GM23338 (cell line): Measurements from ENCODE around the gene PCDHB16. TPM values are rescaled to one million over a fixed set of nuclear protein-coding genes. Genes with fewer than 3 reads are reported as not detected.
"Not testable (repeated sequence)": the region's sequence is repeated elsewhere in the genome, so short reads cannot be mapped to it uniquely, and the experiment has no call there.

ENCODE experiments used
- ATAC-seq: fragments of 200-7000 bp; cut with Tn5 transposase; 3 replicates; pipeline ENCODE4 v1.9.1; 2020
- DNase-seq: peaks from one replicate; pipeline ENCODE4 v3.0.0-alpha.2; 2015; ENCODE audit warnings: low spot score
- H2AFZ ChIP-seq: fragments of 200-600 bp; sonication (generic); 2 replicates; pipeline ENCODE4 v1.8.0; 2016; ENCODE audit warnings: antibody characterized with exemption, mild to moderate bottlenecking, moderate library complexity
- H3F3A ChIP-seq: fragments of 200-600 bp; sonication (generic); replicated peaks from 2 replicates; pipeline ENCODE4 v1.8.0; 2017; ENCODE audit warnings: antibody characterized with exemption, mixed run types, low read depth
- H3K27ac ChIP-seq: fragments of 200-600 bp; sonication (generic); 2 replicates; pipeline ENCODE4 v1.6.1; 2016; ENCODE audit warnings: low read depth
- H3K27me3 ChIP-seq: fragments of 200-600 bp; sonication (generic); 2 replicates; pipeline ENCODE4 v1.8.0; 2016; ENCODE audit warnings: mild to moderate bottlenecking, mixed run types, moderate library complexity; ENCODE audit not compliant: insufficient read depth
- H3K36me3 ChIP-seq: fragments of 200-600 bp; sonication (generic); 2 replicates; pipeline ENCODE4 v1.8.0; 2016; ENCODE audit warnings: mild to moderate bottlenecking; ENCODE audit not compliant: insufficient read depth
- H3K4me1 ChIP-seq: fragments of 200-600 bp; sonication (generic); 2 replicates; pipeline ENCODE4 v1.8.0; 2016; ENCODE audit warnings: mild to moderate bottlenecking, moderate library complexity; ENCODE audit not compliant: insufficient read depth
- H3K4me2 ChIP-seq: fragments of 200-600 bp; sonication (generic); 2 replicates; pipeline ENCODE4 v1.7.1; 2017; ENCODE audit warnings: mixed run types
- H3K4me3 ChIP-seq: fragments of 200-600 bp; sonication (generic); 2 replicates; pipeline ENCODE4 v1.6.1; 2016; ENCODE audit warnings: mixed run types
- H3K79me2 ChIP-seq: fragments of 200-600 bp; sonication (generic); replicated peaks from 2 replicates; pipeline ENCODE4 v1.8.0; 2017; ENCODE audit warnings: mild to moderate bottlenecking; ENCODE audit not compliant: insufficient read depth
- H3K9me2 ChIP-seq: fragments of 200-600 bp; sonication (generic); 2 replicates; pipeline ENCODE4 v1.8.0; 2017; ENCODE audit not compliant: insufficient read depth
- H4K20me1 ChIP-seq: fragments of 200-600 bp; sonication (generic); replicated peaks from 2 replicates; pipeline ENCODE4 v1.8.0; 2017; ENCODE audit warnings: mild to moderate bottlenecking; ENCODE audit not compliant: insufficient read depth
- H3K27ac Mint-ChIP-seq: 2 replicates; pipeline ENCODE4 v1.8.0; 2020; ENCODE audit warnings: inconsistent platforms, mild to moderate bottlenecking, moderate library complexity, mixed read lengths
- H3K27me3 Mint-ChIP-seq: 3 replicates; pipeline ENCODE4 v1.8.0; 2022; ENCODE audit warnings: low read depth, mild to moderate bottlenecking, moderate library complexity, mixed read lengths, inconsistent platforms; ENCODE audit not compliant: insufficient read depth, poor library complexity
- H3K36me3 Mint-ChIP-seq: 3 replicates; pipeline ENCODE4 v1.8.0; 2021; ENCODE audit warnings: low read depth, mild to moderate bottlenecking, inconsistent platforms, moderate library complexity, mixed read lengths
- H3K4me1 Mint-ChIP-seq: 3 replicates; pipeline ENCODE4 v1.8.0; 2020; ENCODE audit warnings: mild to moderate bottlenecking, inconsistent platforms, mixed read lengths
- H3K4me3 Mint-ChIP-seq: 3 replicates; pipeline ENCODE4 v1.8.0; 2021; ENCODE audit warnings: moderate library complexity, mild to moderate bottlenecking, inconsistent platforms, mixed read lengths
- H3K9me3 Mint-ChIP-seq: 3 replicates; pipeline ENCODE4 v1.8.0; 2020; ENCODE audit warnings: moderate library complexity, mild to moderate bottlenecking, inconsistent platforms, mixed read lengths
- CTCF ChIP-seq, 2 experiments: fragments of 200-600 bp in 1 of 2; sonication (generic) in 1 of 2; conservative IDR thresholded peaks; 2 replicates each; pipeline versions ENCODE4 v1.5.1 to v1.6.1; 2016 to 2017; ENCODE audit warnings: antibody characterized with exemption in 2 of 2, low read depth in 2 of 2, mild to moderate bottlenecking in 2 of 2, moderate library complexity in 1 of 2
- EZH2 ChIP-seq: fragments of 200-600 bp; sonication (generic); IDR thresholded peaks from one replicate; pipeline ENCODE4 v1.8.0; 2017; ENCODE audit warnings: antibody characterized with exemption, mild to moderate bottlenecking, low read depth; ENCODE audit not compliant: unreplicated experiment
- ZNF114 ChIP-seq: fragments of 250-450 bp; sonication (Bioruptor Pico); IDR thresholded peaks from 2 replicates; pipeline ENCODE4 v1.5.0; 2020; ENCODE audit warnings: mild to moderate bottlenecking, moderate library complexity
- polyA plus RNA-seq: library from polyadenylated mRNA; unstranded; fragments of >200 nt; fragmentation: Nextera tagmentation; extraction: Ambion mirVana; gene quantifications from 2 replicates; pipeline ENCODE4 v1.2.1, GENCODE V29; 2016
- total RNA-seq: library from RNA; depleted of rRNA; stranded (reverse); fragments of >200 nt; shearing (Covaris generic); gene quantifications from 2 replicates; pipeline ENCODE4 v1.2.3, GENCODE V29; 2014
- TF ChIP-seq, protein P1 (sequence below): IDR thresholded peaks from one replicate; pipeline ENCODE4 v1.6.1; 2018; ENCODE audit warnings: antibody characterized with exemption; ENCODE audit not compliant: unreplicated experiment
- TF ChIP-seq, protein P2 (sequence below): IDR thresholded peaks from 2 replicates; pipeline ENCODE4 v1.6.1; 2016; ENCODE audit warnings: antibody characterized with exemption

Gene PCDHB16
- total and polyA plus RNA-seq, 2 experiments from 2014 or later: 0.92 to 2.4 TPM

DNA sequence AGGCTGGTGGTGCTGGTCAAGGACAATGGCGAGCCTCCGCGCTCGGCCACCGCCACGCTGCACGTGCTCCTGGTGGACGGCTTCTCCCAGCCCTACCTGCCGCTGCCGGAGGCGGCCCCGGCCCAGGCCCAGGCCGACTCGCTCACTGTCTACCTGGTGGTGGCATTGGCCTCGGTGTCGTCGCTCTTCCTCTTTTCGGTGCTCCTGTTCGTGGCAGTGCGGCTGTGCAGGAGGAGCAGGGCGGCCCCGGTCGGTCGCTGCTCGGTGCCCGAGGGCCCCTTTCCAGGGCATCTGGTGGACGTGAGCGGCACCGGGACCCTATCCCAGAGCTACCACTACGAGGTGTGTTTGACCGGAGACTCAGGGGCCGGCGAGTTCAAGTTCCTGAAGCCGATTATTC is 44.8 kb upstream of the PCDHB16 start:
- ATAC-seq, H3K4me1 ChIP-seq, H3K9me2 ChIP-seq, H3K36me3 ChIP-seq, DNase-seq, H3K4me2 ChIP-seq, H3K27me3 Mint-ChIP-seq, H3F3A ChIP-seq, H3K4me1 Mint-ChIP-seq, H4K20me1 ChIP-seq, H3K27me3 ChIP-seq, H3K4me3 ChIP-seq, H3K4me3 Mint-ChIP-seq, H2AFZ ChIP-seq, H3K27ac Mint-ChIP-seq, H3K27ac ChIP-seq: not testable (repeated sequence)
- peaks cover 24% of the 10 kb centered on the region for H3K79me2 ChIP-seq
- peaks cover 54% of the 10 kb centered on the region for H3K9me3 Mint-ChIP-seq
- H3K36me3 Mint-ChIP-seq: peaks cover 55% of the 10 kb centered on the region

DNA sequence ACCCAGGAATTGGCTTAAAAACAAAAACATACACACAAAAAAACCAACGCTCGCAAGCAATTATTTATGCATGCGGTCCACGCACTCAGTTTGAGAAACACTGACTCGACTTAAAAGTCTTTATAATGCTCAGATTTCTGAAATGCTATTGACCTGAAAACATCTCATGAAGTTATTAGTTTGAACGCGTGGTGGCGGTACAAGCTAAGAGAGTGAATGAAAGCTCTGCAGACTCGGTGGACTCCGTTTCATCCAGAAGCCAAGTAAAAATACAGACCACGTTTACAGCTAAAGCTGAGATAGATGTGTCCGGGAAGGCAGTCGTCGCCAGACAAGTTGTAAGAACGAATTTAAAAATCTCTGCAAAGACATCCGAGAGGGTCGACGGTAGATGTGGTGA is 32.4 kb upstream of the PCDHB16 start, which contains the start of gene PCDHB6:
Gene PCDHB6, plus strand, starts transcription at position 246 of the 400 bp plus-strand sequence. CDS start 201 bp downstream, outside the sequence.
- peaks cover 22% of the 10 kb centered on the region for H3K36me3 Mint-ChIP-seq
- DNase-seq: peak; percentile 68

GRCh38 chr5:141150224-141150992 is 31.8 kb upstream of the PCDHB16 start:
- Mint-ChIP-seq H3K9me3 (peaks cover 23% of the 10 kb centered on the region), H3K36me3 (peaks cover 22% of the 10 kb centered on the region), H3K4me1 (no peaks in the 10 kb centered on the region), H3K27me3 (peaks cover 2% of the 10 kb centered on the region), H3K4me3 (no peak overlapping the region), H3K27ac (no peak overlapping the region)
- no peak overlapping the region for H3K27ac ChIP-seq
- H3K4me1 ChIP-seq: no peaks in the 10 kb centered on the region
- no peaks in the 10 kb centered on the region for H3K36me3 ChIP-seq
- H3K4me2 ChIP-seq: no peak overlapping the region
- no peaks in the 10 kb centered on the region for H3K79me2 ChIP-seq
- H3K4me3 ChIP-seq: no peak overlapping the region
- H4K20me1 ChIP-seq: no peaks in the 10 kb centered on the region; the same call in 1 of the 2 replicates
- no peaks in the 10 kb centered on the region for H3K9me2 ChIP-seq
- no peaks in the 10 kb centered on the region for H3F3A ChIP-seq
- H2AFZ ChIP-seq: no peak overlapping the region
- H3K27me3 ChIP-seq: no peaks in the 10 kb centered on the region
- ATAC-seq (no peak), DNase-seq (no peak)
- no peak for TF ChIP-seq EZH2
- TF ChIP-seq CTCF (conservative IDR thresholded peaks at IDR 0.05; ENCODE audit: low read depth in 2 of 2): no peak
- TF ChIP-seq, protein P1, sequence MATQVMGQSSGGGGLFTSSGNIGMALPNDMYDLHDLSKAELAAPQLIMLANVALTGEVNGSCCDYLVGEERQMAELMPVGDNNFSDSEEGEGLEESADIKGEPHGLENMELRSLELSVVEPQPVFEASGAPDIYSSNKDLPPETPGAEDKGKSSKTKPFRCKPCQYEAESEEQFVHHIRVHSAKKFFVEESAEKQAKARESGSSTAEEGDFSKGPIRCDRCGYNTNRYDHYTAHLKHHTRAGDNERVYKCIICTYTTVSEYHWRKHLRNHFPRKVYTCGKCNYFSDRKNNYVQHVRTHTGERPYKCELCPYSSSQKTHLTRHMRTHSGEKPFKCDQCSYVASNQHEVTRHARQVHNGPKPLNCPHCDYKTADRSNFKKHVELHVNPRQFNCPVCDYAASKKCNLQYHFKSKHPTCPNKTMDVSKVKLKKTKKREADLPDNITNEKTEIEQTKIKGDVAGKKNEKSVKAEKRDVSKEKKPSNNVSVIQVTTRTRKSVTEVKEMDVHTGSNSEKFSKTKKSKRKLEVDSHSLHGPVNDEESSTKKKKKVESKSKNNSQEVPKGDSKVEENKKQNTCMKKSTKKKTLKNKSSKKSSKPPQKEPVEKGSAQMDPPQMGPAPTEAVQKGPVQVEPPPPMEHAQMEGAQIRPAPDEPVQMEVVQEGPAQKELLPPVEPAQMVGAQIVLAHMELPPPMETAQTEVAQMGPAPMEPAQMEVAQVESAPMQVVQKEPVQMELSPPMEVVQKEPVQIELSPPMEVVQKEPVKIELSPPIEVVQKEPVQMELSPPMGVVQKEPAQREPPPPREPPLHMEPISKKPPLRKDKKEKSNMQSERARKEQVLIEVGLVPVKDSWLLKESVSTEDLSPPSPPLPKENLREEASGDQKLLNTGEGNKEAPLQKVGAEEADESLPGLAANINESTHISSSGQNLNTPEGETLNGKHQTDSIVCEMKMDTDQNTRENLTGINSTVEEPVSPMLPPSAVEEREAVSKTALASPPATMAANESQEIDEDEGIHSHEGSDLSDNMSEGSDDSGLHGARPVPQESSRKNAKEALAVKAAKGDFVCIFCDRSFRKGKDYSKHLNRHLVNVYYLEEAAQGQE: no peak
- TF ChIP-seq, protein P2, sequence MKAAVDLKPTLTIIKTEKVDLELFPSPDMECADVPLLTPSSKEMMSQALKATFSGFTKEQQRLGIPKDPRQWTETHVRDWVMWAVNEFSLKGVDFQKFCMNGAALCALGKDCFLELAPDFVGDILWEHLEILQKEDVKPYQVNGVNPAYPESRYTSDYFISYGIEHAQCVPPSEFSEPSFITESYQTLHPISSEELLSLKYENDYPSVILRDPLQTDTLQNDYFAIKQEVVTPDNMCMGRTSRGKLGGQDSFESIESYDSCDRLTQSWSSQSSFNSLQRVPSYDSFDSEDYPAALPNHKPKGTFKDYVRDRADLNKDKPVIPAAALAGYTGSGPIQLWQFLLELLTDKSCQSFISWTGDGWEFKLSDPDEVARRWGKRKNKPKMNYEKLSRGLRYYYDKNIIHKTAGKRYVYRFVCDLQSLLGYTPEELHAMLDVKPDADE: no peak

More for the DNA sequence above, 32.4 kb upstream of the PCDHB16 start, which contains the start of gene PCDHB6:
- Histone ChIP-seq H3K27ac (no peak within 1 kb of the TSS), H3K27me3 (no peaks in the 10 kb centered on the region), H3K4me1 (no peaks in the 10 kb centered on the region), H3F3A (no peaks in the 10 kb centered on the region), H3K36me3 (no peaks in the 10 kb centered on the region), H4K20me1 (no peaks in the 10 kb centered on the region; the same call in 1 of the 2 replicates), H2AFZ (no peak within 1 kb of the TSS), H3K4me2 (no peak within 1 kb of the TSS), H3K4me3 (no peak within 1 kb of the TSS), H3K9me2 (no peaks in the 10 kb centered on the region), H3K79me2 (no peaks in the 10 kb centered on the region)
- H3K9me3 Mint-ChIP-seq: peaks cover 23% of the 10 kb centered on the region
- H3K27me3 Mint-ChIP-seq: peaks cover 2% of the 10 kb centered on the region
- H3K4me3 Mint-ChIP-seq: no peak within 1 kb of the TSS
- no peak for TF ChIP-seq ZNF114
- peak; percentile 52 to 57 for TF ChIP-seq CTCF (conservative IDR thresholded peaks at IDR 0.05; ENCODE audit: low read depth in 2 of 2)
- H3K4me1 Mint-ChIP-seq: no peaks in the 10 kb centered on the region
- ATAC-seq: no peak
- H3K27ac Mint-ChIP-seq: no peak within 1 kb of the TSS
